ENCODE results near the gene TCN2. TPM values are rescaled to one million over a fixed set of nuclear protein-coding genes. Genes with fewer than 3 reads are reported as not detected.
"Not testable (repeated sequence)": the region's sequence is repeated elsewhere in the genome, so short reads cannot be mapped to it uniquely, and the experiment has no call there.

TCN2 gene
- 10 to 100 TPM in 1 of 2 donors, 1 to 10 TPM in 1; 9.3 to 27.0 TPM for total RNA-seq

DNA sequence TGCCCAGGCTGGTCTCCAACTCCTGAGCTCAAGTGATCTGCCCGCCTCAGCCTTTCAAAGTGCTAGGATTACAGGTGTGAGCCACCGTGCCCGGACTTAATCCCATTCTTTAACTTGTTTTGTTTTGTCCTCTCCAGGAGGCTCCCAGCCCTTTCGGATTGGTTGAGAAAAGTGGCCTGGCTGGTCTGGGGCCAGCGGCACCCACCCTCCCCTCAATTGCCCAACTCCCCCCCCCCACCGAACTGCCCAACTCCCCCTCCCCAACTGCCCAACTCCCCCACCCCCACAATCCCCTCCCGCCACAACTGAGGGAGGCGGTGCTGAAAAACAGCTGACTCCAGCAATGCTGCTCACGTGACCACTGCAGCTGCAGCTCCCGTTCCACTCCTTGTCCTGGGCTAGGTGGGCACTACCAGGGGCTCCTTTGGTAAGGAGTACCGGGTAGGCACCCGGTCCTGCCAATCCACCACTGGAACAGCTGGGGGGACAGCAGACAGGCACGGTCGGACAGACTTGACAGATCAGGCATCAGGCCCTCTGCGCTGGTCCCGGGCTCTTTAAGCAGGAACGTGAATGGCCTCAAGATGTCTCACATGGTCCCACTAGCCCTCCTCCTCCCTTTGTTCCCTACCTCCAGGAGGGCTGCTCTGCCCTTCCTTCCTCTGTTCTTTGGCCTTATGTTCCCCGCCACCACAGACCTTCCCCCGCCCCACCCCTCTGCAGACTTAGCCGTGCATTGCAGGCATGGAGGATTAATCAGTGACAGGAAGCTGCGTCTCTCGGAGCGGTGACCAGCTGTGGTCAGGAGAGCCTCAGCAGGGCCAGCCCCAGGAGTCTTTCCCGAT lies at the start of gene TCN2:
Gene TCN2, plus strand, starts transcription at position 720 of the 845 bp plus-strand sequence. CDS start 158 bp downstream, outside the sequence.
- Histone ChIP-seq H3K36me3 (no peaks in the 10 kb centered on the region), H3K27ac (peak within 1 kb of the TSS; percentile 79), H3K4me1 (peaks cover 26% of the 10 kb centered on the region), H3K9me3 (no peaks in the 10 kb centered on the region), H3K27me3 (no peaks in the 10 kb centered on the region), H3K4me3 (peak within 1 kb of the TSS; percentile 52), H3K9ac (ENCODE audit: low read depth in 2 of 2, low read length in 2 of 2) (peak within 1 kb of the TSS; percentile 64 to 71)
- TF ChIP-seq, protein P1, sequence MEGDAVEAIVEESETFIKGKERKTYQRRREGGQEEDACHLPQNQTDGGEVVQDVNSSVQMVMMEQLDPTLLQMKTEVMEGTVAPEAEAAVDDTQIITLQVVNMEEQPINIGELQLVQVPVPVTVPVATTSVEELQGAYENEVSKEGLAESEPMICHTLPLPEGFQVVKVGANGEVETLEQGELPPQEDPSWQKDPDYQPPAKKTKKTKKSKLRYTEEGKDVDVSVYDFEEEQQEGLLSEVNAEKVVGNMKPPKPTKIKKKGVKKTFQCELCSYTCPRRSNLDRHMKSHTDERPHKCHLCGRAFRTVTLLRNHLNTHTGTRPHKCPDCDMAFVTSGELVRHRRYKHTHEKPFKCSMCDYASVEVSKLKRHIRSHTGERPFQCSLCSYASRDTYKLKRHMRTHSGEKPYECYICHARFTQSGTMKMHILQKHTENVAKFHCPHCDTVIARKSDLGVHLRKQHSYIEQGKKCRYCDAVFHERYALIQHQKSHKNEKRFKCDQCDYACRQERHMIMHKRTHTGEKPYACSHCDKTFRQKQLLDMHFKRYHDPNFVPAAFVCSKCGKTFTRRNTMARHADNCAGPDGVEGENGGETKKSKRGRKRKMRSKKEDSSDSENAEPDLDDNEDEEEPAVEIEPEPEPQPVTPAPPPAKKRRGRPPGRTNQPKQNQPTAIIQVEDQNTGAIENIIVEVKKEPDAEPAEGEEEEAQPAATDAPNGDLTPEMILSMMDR (IDR thresholded peaks at IDR 0.05), result no peak
- DNase-seq, result peak; percentile 82
- intact Hi-C loops (cut with DNase I), result loop anchor here (10.0 kb wide), 1 partner anchor 162 kb away; no protein-coding TSS in a partner anchor

DNA sequence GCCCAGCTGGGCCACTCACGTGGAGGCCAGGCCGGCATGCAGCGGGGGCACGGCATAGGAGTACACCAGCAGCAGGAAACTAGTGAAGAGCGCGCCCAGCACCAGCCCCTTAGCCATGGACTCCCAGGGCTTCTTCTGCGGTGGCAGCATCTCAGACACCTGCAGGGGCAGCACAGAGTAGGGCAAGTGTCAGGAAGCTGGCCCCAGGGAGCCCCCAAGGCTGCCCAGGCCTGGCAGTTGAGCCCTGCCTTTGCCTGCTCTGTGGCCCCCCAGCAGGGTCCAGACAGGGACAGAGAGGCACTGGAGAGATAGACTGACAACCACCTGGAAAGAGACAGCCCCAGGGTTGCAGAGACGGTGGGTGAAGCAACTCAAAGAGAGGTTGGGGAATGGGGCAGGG lies 49.7 kb upstream of the TCN2 start:
- TF ChIP-seq, protein P1 (IDR thresholded peaks at IDR 0.05), result no peak
- Histone ChIP-seq H3K27me3 (no peaks in the 10 kb centered on the region), H3K27ac (no peak overlapping the region), H3K4me3 (no peak overlapping the region), H3K9ac (ENCODE audit: low read depth in 2 of 2, low read length in 2 of 2) (no peak overlapping the region), H3K9me3 (no peaks in the 10 kb centered on the region), H3K36me3 (no peaks in the 10 kb centered on the region), H3K4me1 (no peaks in the 10 kb centered on the region)
- no peak for DNase-seq
- intact Hi-C loops (cut with DNase I), result loop anchor here (10.0 kb wide), 1 partner anchor 198 kb away; no protein-coding TSS in a partner anchor

DNA sequence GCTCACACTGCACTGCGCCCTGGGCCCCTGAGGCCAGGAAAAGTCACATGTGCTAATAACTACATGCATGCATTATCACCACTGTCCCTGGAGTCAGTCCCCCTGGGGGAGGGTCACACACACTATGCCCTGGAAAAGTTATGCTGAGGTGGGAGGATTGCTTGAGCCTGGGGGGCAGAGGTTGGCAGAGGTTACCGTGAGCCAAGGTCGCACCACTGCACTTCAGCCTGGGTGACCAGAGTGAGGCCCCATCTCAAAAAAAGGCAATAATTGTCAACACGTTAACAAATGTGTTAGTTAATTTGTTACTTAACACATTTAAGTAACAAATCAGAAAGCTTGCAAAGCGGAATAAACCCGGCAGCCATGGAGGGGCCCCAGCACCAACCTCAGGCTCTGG lies 47.1 kb upstream of the TCN2 start:
- Histone ChIP-seq H3K4me1 (no peaks in the 10 kb centered on the region), H3K9ac (ENCODE audit: low read depth in 2 of 2, low read length in 2 of 2) (no peak overlapping the region), H3K27me3 (no peaks in the 10 kb centered on the region), H3K27ac (no peak overlapping the region), H3K36me3 (no peaks in the 10 kb centered on the region), H3K4me3 (no peak overlapping the region), H3K9me3 (no peaks in the 10 kb centered on the region)
- no peak for DNase-seq
- intact Hi-C loops (cut with DNase I), result loop anchor here (10.0 kb wide), 1 partner anchor 195 kb away; no protein-coding TSS in a partner anchor
- TF ChIP-seq, protein P1 (IDR thresholded peaks at IDR 0.05), result no peak

DNA sequence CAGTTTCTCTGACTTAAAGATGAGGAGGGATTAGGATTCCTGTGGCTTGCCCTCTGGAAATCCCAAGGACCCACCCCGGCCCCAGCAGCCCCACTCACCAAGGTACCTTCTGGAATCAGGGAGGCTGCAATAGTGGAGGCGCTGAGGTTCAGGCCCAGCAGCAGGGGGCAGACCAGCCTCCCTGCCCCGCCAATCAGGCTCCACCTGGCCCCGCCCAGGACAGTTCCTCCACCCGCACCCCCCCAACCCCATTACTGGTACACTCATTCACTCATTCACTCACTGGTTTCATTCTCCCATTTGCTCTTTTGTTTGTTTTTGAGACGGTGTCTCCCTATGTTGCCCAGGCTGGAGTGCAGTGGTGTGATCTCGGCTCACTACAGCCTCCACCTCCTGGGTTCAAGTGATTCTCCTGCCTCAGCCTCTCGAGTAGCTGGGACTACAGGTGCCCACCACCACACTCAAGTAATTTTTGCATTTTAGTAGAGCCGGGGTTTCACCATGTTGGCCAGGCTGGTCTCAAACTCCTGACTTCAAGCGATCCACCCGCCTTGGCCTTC lies 46.3 kb upstream of the TCN2 start:
- H3K9ac ChIP-seq (ENCODE audit: low read depth in 2 of 2, low read length in 2 of 2); H3K4me3 ChIP-seq; H3K36me3 ChIP-seq; H3K27ac ChIP-seq; intact Hi-C loops (cut with DNase I); DNase-seq; H3K9me3 ChIP-seq; H3K27me3 ChIP-seq; H3K4me1 ChIP-seq: not testable (repeated sequence)

DNA sequence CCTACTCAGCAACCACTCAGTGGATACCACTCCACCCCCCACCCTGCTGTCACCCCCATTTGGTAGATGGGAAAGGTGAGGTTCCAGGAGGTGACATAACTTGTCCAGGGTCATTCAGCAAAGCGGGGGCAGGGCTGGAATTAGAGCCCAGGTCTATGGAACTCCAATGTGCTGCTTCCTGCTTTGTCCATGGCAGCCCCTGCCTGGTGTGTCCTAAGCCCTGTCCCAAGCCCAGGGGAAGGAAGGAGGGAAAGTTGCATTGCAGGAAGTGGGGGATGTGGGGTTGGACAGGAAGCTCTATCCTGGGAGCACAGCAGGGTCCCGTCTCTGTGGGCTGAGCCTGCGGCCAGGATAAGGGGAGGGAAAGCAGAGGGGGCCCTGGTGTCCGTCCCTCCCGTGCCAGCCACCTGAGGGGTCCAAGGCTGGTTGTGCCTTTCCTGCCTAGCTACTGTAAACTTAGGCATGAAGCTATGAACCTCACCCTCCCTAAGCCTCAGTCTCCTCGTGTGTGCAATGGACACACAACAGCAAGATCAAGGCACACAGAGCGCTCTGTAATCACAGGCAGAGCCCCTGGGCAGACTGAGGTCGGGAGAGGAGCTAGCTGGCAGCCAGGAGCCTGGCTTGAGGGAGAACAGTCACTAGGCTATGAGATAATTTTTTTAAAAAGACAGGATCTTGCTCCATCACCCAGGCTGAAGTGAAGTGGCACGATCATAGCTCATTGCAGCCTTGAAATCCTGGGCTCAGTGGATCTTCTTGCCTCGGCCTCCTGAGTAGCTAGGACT lies 45.4 kb upstream of the TCN2 start:
- no peaks in the 10 kb centered on the region for H3K9me3 ChIP-seq

More for the DNA sequence above, 45.4 kb upstream of the TCN2 start:
- Histone ChIP-seq H3K27me3 (no peaks in the 10 kb centered on the region), H3K9ac (ENCODE audit: low read depth in 2 of 2, low read length in 2 of 2) (no peak overlapping the region), H3K4me3 (no peak overlapping the region), H3K36me3 (no peaks in the 10 kb centered on the region), H3K27ac (no peak overlapping the region), H3K4me1 (no peaks in the 10 kb centered on the region)
- no peak for DNase-seq
- TF ChIP-seq, protein P1 (IDR thresholded peaks at IDR 0.05), result no peak
- intact Hi-C loops (cut with DNase I), result no loop called here
